GM12878 (cell line): ENCODE data around the gene SFXN2. TPM values are rescaled to one million over a fixed set of nuclear protein-coding genes. Genes with fewer than 3 reads are reported as not detected.

Experiments
- ATAC-seq: fragments of 200-7000 bp; cut with Tn5 transposase; 3 replicates; pipeline ENCODE4 v1.9.1; 2020; ENCODE audit warnings: mild to moderate bottlenecking, moderate library complexity
- BruUV-seq: library from RNA; stranded (reverse); fragments of 400-500 nt; replicated peaks from 2 replicates; lab custom pipeline; 2021; lab: Mats Ljungman, UMichigan
- CTCF ChIA-PET: fragments of 300-600 bp; sonication (Branson Sonifier 250); formaldehyde crosslinking; extraction: SDS; loops from one replicate; lab custom pipeline; 2021; ENCODE audit warnings: inconsistent platforms; lab: Yijun Ruan, JAX
- POLR2A ChIA-PET: fragments of 350-600 bp; formaldehyde crosslinking; extraction: SDS; loops from one replicate; lab custom pipeline; 2021; ENCODE audit warnings: inconsistent platforms; lab: Charles Lee
- RAD21 ChIA-PET: fragments of 300-600 bp; sonication (Branson Sonifier 250); formaldehyde crosslinking; loops from one replicate; lab custom pipeline; 2023; ENCODE audit warnings: antibody characterized with exemption; ENCODE audit not compliant: unreplicated experiment; lab: Charles Lee
- SMC1A ChIA-PET: fragments of 300-600 bp; sonication (Branson Sonifier 250); formaldehyde crosslinking; loops from one replicate; lab custom pipeline; 2023; ENCODE audit not compliant: unreplicated experiment, uncharacterized antibody; lab: Charles Lee
- DNase-seq: peaks from one replicate; pipeline ENCODE4 v3.0.0-alpha.2; 2011; ENCODE audit warnings: low read depth, low spot score
- FAIRE-seq: peaks from 3 replicates; lab custom pipeline; 2011; peaks lifted over from hg19 to GRCh38; lab: Jason Lieb, UNC
- H2AFZ ChIP-seq: 2 replicates; pipeline ENCODE4 v1.6.0; 2011; ENCODE audit warnings: low read depth, low read length, control low read depth; ENCODE audit not compliant: control insufficient read depth
- H3K27ac ChIP-seq: 2 replicates; pipeline ENCODE4 v1.5.1; 2011; ENCODE audit warnings: control low read depth; ENCODE audit not compliant: control insufficient read depth, insufficient read depth
- H3K27me3 ChIP-seq, 2 experiments: replicated peaks in 1 of 2; 2 replicates each; pipeline versions ENCODE4 v1.6.0 to v1.6.1; 2011; ENCODE audit warnings: low read length in 1 of 2; ENCODE audit not compliant: control insufficient read depth in 2 of 2, insufficient read depth in 2 of 2
- H3K36me3 ChIP-seq, 2 experiments: 2 replicates each; pipeline ENCODE4 v1.5.1; 2011; ENCODE audit warnings: low read length in 1 of 2; ENCODE audit not compliant: control insufficient read depth in 2 of 2, insufficient read depth in 2 of 2
- H3K4me1 ChIP-seq: 2 replicates; pipeline ENCODE4 v1.6.1; 2011; ENCODE audit warnings: mild to moderate bottlenecking, low read length, moderate library complexity, mixed read lengths; ENCODE audit not compliant: control insufficient read depth, insufficient read depth
- H3K4me2 ChIP-seq: 2 replicates; pipeline ENCODE4 v1.6.0; 2011; ENCODE audit warnings: control low read depth; ENCODE audit not compliant: control insufficient read depth, insufficient read depth
- H3K4me3 ChIP-seq: fragments of 200-600 bp; sonication (generic); 2 replicates; pipeline ENCODE4 v1.5.1; 2016
- H3K79me2 ChIP-seq: 2 replicates; pipeline ENCODE4 v1.6.0; 2011; ENCODE audit warnings: low read length; ENCODE audit not compliant: control insufficient read depth, insufficient read depth
- H3K9ac ChIP-seq: 2 replicates; pipeline ENCODE4 v1.8.0; 2011; ENCODE audit warnings: low read length, control low read depth, mixed read lengths; ENCODE audit not compliant: control insufficient read depth, insufficient read depth
- H3K9me3 ChIP-seq: replicated peaks from 3 replicates; pipeline ENCODE4 v1.5.1; 2011; ENCODE audit warnings: mild to moderate bottlenecking, low read length; ENCODE audit not compliant: control insufficient read depth, insufficient read depth
- H4K20me1 ChIP-seq: 2 replicates; pipeline ENCODE4 v1.6.0; 2011; ENCODE audit not compliant: control insufficient read depth, insufficient read depth
- ATF7 ChIP-seq: fragments of 450-650 bp; IDR thresholded peaks from 2 replicates; pipeline ENCODE4 v1.6.1; 2016; ENCODE audit warnings: low read depth, mild to moderate bottlenecking
- EZH2 ChIP-seq: IDR thresholded peaks from 2 replicates; pipeline ENCODE4 v1.6.1; 2012; ENCODE audit warnings: low read depth, mild to moderate bottlenecking, control low read depth, inconsistent platforms, low read length, borderline replicate concordance; ENCODE audit not compliant: control insufficient read depth
- FOS ChIP-seq: IDR thresholded peaks from 3 replicates; pipeline ENCODE4 v1.6.1; 2011; ENCODE audit warnings: borderline replicate concordance; ENCODE audit not compliant: insufficient read length; ENCODE audit errors: extremely low read depth
- FOXK2 ChIP-seq: fragments of 450-650 bp; IDR thresholded peaks from 2 replicates; pipeline ENCODE4 v1.6.1; 2017; ENCODE audit warnings: mild to moderate bottlenecking, moderate library complexity
- IKZF1 ChIP-seq: fragments of 450-650 bp; conservative IDR thresholded peaks from 2 replicates; pipeline ENCODE4 v1.6.1; 2017; ENCODE audit warnings: antibody characterized with exemption, mild to moderate bottlenecking
- JUND ChIP-seq: IDR thresholded peaks from 2 replicates; pipeline ENCODE4 v1.6.1; 2012; ENCODE audit warnings: low read depth, mild to moderate bottlenecking, low read length, improper control_type of control experiment, moderate library complexity
- KDM1A ChIP-seq: fragments of 200-600 bp; sonication (generic); IDR thresholded peaks from 2 replicates; pipeline ENCODE4 v1.6.1; 2016; ENCODE audit warnings: borderline replicate concordance
- MAX ChIP-seq: IDR thresholded peaks from 2 replicates; pipeline ENCODE4 v1.6.1; 2012; ENCODE audit warnings: low read depth, low read length, improper control_type of control experiment
- MTA3 ChIP-seq: IDR thresholded peaks from 2 replicates; pipeline ENCODE4 v1.6.1; 2012; ENCODE audit warnings: low read length, inconsistent platforms, borderline replicate concordance
- NFYA ChIP-seq: IDR thresholded peaks from 2 replicates; pipeline ENCODE4 v1.6.1; 2011; ENCODE audit warnings: low read depth, mild to moderate bottlenecking, low read length, improper control_type of control experiment, borderline replicate concordance
- NR2C1 ChIP-seq: fragments of 450-650 bp; IDR thresholded peaks from 2 replicates; pipeline ENCODE4 v1.6.1; 2017; ENCODE audit warnings: antibody characterized with exemption, mild to moderate bottlenecking, moderate library complexity
- PKNOX1 ChIP-seq: fragments of 450-650 bp; IDR thresholded peaks from 2 replicates; pipeline ENCODE4 v1.6.1; 2016; ENCODE audit warnings: mild to moderate bottlenecking
- POLR2AphosphoS2 ChIP-seq: IDR thresholded peaks from 2 replicates; pipeline ENCODE4 v1.6.1; 2011; ENCODE audit warnings: low read depth, mild to moderate bottlenecking, low read length, improper control_type of control experiment, moderate library complexity
- POU2F2 ChIP-seq: IDR thresholded peaks from 3 replicates; pipeline ENCODE4 v1.6.1; 2011; ENCODE audit warnings: low read depth, mild to moderate bottlenecking, low read length, borderline replicate concordance
- SMAD1 ChIP-seq: fragments of 450-650 bp; IDR thresholded peaks from 2 replicates; pipeline ENCODE4 v1.6.1; 2018; ENCODE audit warnings: mild to moderate bottlenecking, low read depth; ENCODE audit not compliant: partially characterized antibody
- SPI1 ChIP-seq: IDR thresholded peaks from 2 replicates; pipeline ENCODE4 v1.6.1; 2011; ENCODE audit warnings: low read depth, mild to moderate bottlenecking, low read length, moderate library complexity, borderline replicate concordance; ENCODE audit not compliant: insufficient read depth
- STAT1 ChIP-seq: fragments of 450-650 bp; conservative IDR thresholded peaks from 2 replicates; pipeline ENCODE4 v1.6.1; 2014; ENCODE audit warnings: antibody characterized with exemption, mild to moderate bottlenecking
- USF2 ChIP-seq: IDR thresholded peaks from 2 replicates; pipeline ENCODE4 v1.6.1; 2011; ENCODE audit warnings: low read depth, low read length, improper control_type of control experiment, borderline replicate concordance
- ZSCAN29 ChIP-seq: fragments of 450-650 bp; IDR thresholded peaks from 2 replicates; pipeline ENCODE4 v1.6.1; 2017; ENCODE audit warnings: mild to moderate bottlenecking, moderate library complexity
- WGBS: methylation state at CpG from one replicate; pipeline ENCODE4 v1.1.6; 2016; ENCODE audit warnings: low lambda C conversion rate; ENCODE audit not compliant: insufficient replicate concordance, insufficient coverage; ENCODE audit errors: missing lambda C conversion rate; 5-methylcytosine and 5-hydroxymethylcytosine counted together
- in situ Hi-C: fragments of 300-500 bp; cut with MboI; formaldehyde crosslinking; loops from 9 replicates; pipeline ENCODE4 v1.14.3; 2018; ENCODE audit warnings: mixed read lengths
- intact Hi-C: fragments of 100-400 bp; cut with micrococcal nuclease; formaldehyde crosslinking; loops from one replicate; pipeline ENCODE4 v1.14.2; 2022; ENCODE audit not compliant: unreplicated experiment
- polyA plus RNA-seq, 11 experiments: library from polyadenylated mRNA; depleted of rRNA in 4 of 11; unstranded in 6 of 11; stranded (reverse) in 5 of 11; fragments of >200 nt; fragmentation: Nextera tagmentation in 4 of 11; fragmentation: Illumina TruSeq in 1 of 11; extraction: Ambion mirVana in 4 of 11; extraction: Trizol in 1 of 11; gene quantifications; 1 replicate in 1 of 11; 2 replicates in 10 of 11; pipeline versions ENCODE4 v1.2.1 to v1.2.3, GENCODE V29; 2011 to 2016; ENCODE audit warnings: inconsistent platforms in 2 of 11, missing spikeins in 2 of 11, low read depth in 1 of 11
- total RNA-seq, 4 experiments: library from RNA; depleted of rRNA in 3 of 4; stranded (reverse); fragments of >200 nt in 3 of 4; fragmentation: Illumina TruSeq in 1 of 4; extraction: Trizol in 1 of 4; gene quantifications; 2 replicates each; pipeline versions ENCODE4 v1.2.1 to v1.2.3, GENCODE V29; 2013 to 2021

The SFXN2 gene
- total and polyA plus RNA-seq, 10 of the 15 experiments (the other 5 are each of a cell fraction or from before 2014, with no cell fraction given) = 8.8 to 22.5 (median 18.5) TPM

GRCh38 chr10:102783568-102783967, 69.1 kb downstream of the SFXN2 start (continued):
- TF ChIP-seq ZSCAN29 = no peak
- no peak for TF ChIP-seq ATF7
- no peak for TF ChIP-seq NFYA
- TF ChIP-seq, all 136 proteins: peak for 0

GRCh38 chr10:102785818-102786217, 71.4 kb downstream of the SFXN2 start:
- ChIA-PET POLR2A (no interaction called here), SMC1A (interaction anchor here (1.3 to 1.5 kb wide), 3 partner anchors 9 to 17 kb away, joined by 4 read pairs; no protein-coding TSS in a partner anchor), CTCF (no interaction called here), RAD21 (no interaction called here)
- intact Hi-C loops (no loop called here), in situ Hi-C loops (no loop called here)
- ATAC-seq (no peak), DNase-seq (no peak), FAIRE-seq (no peak)
- Histone ChIP-seq H3K27ac (no peak overlapping the region), H3K9ac (no peak overlapping the region), H3K27me3 (no peaks in the 10 kb centered on the region), H3K79me2 (peaks cover 2% of the 10 kb centered on the region), H4K20me1 (no peaks in the 10 kb centered on the region), H3K9me3 (no peaks in the 10 kb centered on the region; the same call in 2 of the 3 replicates), H3K4me2 (no peak overlapping the region), H3K4me1 (no peaks in the 10 kb centered on the region; the same call in 1 of the 2 replicates), H2AFZ (no peak overlapping the region), H3K36me3 (peaks cover 0 to 4% of the 10 kb centered on the region in 2 experiments; a peak in 1 of 4 replicates), H3K4me3 (no peak overlapping the region)
- WGBS = 69% methylated on average over 2 of the region's 2 CpGs
- BruUV-seq = no TSS peak
- no peak for TF ChIP-seq USF2
- no peak for TF ChIP-seq ATF7
- TF ChIP-seq SMAD1 = no peak
- no peak for TF ChIP-seq POU2F2
- no peak for TF ChIP-seq FOS
- TF ChIP-seq KDM1A = no peak
- no peak for TF ChIP-seq STAT1
- TF ChIP-seq JUND = no peak
- no peak for TF ChIP-seq IKZF1
- no peak for TF ChIP-seq PKNOX1
- no peak for TF ChIP-seq FOXK2
- no peak for TF ChIP-seq POLR2AphosphoS2
- no peak for TF ChIP-seq MAX
- TF ChIP-seq SPI1 = no peak
- TF ChIP-seq MTA3 = no peak
- TF ChIP-seq NR2C1 = no peak
- TF ChIP-seq EZH2 = no peak
